DMS114 treated with DMSO at 0.1 percent for 48 hours (cell line): ENCODE data around the gene NRXN2.
"Not testable (repeated sequence)": the region's sequence is repeated elsewhere in the genome, so short reads cannot be mapped to it uniquely, and the experiment has no call there.

Experiments
- DNase-seq: peaks from one replicate; lab custom pipeline; 2025; ENCODE audit not compliant: unreplicated experiment; lab: John Stamatoyannopoulos, UW

Gene NRXN2

DNA sequence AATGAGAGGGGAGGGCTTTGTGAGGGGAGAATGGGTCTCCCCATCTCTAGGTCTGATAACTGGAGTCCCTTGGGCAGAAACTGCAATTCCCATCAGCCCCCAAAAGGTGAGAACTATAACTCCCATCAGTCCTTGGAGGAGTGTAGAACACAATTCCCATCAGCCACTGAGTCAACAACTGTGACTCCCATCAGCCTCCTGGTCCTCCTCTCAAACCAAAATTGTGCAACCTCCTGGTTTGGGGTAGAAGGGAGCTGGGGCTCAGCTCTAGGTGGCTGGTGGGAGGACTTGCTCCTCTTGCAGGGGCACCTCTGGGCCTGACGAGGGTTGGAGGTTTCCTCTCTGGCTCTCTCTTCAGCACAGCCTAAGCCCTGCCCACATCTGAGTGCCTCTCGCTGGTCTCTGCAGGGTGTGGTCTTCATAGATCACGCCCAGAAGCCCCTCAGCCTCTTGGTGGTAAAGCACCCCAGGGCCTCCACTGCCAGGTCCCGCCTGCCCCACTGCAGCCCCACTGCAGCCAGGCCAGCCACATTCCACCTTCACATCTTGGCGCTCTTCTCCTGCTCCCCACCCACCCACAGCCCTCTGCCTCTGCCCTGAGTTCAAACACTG, 113.5 kb downstream of the NRXN2 start:
- DNase-seq, result no peak

DNA sequence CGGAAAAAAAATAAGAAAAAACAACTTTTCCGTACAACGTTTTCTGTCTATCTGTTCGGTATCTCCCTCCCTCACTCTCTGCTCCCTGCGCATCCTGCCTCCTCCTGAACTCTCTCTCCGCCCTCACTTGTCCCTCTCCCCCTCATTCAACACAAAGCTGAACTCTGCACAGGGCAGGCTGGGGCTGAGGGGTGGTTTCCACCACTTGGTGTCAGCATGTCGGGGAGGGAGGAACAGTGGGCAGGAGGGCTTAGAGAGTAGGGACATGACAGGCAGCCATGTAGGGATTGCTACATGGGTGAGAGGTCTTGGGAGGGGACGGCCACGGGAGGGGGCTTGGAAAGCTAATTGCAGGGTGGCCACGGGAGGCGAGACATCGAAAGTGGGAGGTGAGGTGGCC, 114.4 kb downstream of the NRXN2 start:
- DNase-seq, result no peak

DNA sequence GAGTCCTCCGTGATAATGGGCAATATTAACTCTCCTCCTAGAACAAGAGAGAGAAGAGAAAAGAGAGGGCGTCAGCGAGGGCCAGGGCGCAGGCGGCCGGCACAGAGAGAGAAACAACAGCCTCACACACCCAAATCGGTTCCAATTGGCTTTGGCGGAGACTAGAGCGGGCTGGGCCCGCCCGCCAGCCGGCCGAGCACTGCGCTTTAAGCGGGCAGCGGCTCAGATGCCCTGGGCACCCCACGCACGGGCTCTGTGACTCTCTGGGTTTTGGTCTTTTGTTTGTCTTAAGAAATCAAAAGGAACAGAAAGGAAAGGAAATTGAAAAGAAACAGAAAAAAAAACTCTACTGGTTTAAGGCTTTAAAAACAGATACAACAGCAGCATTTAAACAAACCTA, 115.0 kb downstream of the NRXN2 start:
- no peak for DNase-seq

DNA sequence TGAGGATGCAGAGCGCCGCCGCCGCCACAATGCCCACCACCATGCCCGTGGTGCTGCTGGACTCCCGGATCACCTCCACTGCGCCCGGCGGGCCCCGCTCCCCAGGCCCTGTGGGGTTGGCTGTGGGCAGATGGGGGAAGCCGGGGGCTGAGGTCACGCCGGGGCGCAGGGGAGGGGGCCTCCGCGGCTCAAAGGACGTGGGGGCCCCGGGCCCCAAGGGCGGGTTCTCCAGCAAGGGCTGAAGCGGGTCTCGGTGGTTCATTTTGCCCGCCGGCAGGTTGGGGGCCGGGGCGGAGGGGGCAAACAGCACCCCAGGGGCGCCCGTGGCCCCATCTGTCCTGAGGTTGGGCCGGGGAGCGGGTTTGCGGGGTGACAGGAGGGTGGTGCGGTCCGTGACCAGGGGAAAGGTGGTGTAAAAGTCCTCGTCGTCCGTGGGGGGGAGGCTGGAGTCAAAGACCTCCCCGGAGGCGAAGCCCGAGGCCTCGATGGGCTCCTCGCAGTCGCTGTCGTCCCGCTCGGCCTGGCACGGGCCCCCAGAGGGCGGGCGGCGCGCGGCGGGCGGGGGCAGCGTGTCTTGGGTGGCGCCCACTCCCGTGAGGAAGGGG, 115.5 kb downstream of the NRXN2 start:
- no peak for DNase-seq

GRCh38 chr11:64606796-64607380, 116.1 kb downstream of the NRXN2 start:
- DNase-seq, result no peak

GRCh38 chr11:64605656-64606585, 117.1 kb downstream of the NRXN2 start:
- DNase-seq, result no peak

- no peak for DNase-seq
Observed at GRCh38 chr11:64605244-64605560, 117.8 kb downstream of the NRXN2 start.

GRCh38 chr11:64604458-64605243, 118.3 kb downstream of the NRXN2 start:
- no peak for DNase-seq

DNA sequence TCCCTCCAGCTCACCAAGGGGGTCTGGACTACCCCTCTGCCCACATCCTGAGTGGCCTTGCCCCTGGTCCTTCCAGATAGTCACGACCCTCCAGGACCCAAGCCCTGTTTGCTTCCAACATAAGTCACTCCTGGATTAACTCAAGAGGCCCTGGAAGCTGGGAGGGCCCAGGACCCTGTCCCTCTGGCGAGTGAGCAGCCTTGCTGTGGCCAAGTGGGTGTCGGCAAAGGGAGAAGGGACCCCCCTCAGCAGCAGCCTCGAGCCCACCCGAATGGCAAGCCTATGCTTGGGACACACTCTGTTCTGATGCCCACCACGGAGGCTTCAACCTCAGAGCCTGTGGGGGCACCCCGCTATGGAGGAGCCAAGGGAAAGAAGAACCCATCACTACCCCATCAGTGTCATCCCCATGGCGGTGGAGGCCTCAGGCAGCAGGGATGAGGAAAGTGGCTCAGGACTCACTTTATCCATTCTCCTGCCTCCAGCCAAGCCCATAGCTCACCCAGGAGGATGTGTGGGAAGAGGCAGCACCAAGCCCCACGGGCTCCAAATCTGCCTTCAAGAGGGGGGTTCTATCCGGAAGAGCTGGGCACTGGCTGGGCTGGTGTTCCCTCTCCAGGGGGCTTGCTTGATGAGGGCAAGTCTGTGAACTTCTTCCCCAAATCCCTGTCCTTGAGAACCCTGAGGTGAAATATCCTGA, 119.4 kb downstream of the NRXN2 start:
- DNase-seq, result no peak

DNA sequence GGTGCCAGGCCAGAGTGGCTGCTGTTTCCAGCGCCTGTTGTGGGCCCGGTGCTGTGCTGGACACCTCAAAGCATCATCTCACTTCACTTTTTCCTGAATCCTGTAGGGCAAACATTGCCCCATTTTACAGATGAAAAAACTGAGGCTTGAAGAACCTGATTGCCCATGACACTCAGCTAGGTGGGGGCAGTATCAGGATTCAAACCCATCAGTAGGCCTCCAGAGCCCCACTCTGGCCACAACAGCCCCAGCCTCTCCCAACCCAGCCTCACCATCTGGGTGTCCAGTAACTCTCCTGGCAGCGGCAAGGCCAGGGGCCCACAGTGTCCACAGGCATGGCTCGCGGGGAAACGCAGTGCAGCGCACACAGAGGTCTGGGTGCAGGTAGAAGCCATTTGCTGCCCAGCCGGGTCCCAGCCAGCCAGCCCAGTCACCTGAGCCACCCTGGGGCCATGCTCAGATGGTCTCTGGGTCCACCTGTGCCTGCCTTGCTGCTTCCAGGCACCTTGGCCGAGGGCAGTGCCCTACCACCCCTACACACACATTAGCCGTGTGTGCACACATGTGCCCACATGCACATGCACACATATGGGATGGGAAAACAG, 120.4 kb downstream of the NRXN2 start:
- no peak for DNase-seq

DNA sequence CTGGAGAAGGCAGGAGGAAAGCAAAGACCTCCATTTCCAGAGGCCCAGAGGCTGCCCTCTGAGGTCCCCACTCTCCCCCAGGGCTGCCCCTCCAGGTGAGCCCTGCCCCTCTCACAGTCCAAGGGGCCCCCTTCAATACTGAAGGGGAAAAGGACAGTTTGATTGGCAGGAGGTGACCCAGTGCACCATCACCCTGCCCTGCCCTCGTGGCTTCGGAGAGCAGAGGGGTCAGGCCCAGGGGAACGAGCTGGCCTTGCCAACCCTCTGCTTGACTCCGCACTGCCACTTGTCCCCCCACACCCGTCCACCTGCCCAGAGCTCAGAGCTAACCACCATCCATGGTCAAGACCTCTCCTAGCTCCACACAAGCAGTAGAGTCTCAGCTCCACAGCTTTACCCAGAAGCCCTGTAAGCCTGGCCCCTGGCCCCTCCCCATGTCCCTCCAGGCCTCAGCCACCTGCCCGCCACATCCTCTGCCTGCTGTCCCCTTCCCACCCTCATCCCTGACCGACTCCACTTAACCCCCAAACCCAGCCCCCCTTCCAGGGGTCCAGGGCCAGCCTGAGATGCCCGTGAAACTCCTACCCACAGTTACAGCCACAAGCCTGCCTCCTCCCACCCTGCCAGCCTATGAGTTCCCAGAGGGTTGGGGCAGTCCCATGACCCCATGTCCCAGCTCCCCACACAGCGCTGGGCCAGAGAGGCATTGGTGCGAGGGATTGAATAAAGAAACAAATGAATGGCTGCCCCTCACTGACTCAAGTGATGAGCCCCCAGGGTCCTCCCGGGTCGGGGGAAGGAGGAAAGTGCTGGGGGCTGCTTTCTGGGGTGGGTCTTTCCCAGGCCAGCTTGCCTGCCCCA, 121.2 kb downstream of the NRXN2 start:
- DNase-seq, result no peak

DNA sequence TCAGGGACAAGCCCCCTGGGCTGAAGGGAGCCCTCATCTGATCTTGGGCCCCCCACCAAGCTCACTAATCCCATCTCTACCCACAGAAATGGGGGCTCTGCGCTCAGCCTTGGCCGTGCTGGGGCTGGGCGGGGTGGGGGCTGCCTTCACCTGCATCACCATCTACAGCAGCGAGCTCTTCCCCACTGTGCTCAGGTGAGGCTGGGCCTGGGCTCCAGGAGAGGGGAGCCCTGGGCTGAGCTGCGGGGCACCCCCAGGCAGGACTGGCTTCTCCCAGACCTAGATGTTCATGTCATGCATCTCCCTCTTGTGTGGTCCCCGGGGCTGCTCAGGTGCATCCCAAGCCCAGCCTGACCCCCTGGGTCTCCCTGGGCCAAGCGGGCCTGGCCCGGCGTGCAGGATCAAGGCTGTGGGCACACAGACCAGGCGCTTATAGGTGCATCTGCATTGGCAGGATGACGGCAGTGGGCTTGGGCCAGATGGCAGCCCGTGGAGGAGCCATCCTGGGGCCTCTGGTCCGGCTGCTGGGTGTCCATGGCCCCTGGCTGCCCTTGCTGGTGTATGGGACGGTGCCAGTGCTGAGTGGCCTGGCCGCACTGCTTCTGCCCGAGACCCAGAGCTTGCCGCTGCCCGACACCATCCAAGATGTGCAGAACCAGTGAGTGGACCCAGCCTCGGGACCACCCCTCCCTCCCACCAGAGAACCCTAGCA, 122.6 kb downstream of the NRXN2 start:
- no peak for DNase-seq

DNA sequence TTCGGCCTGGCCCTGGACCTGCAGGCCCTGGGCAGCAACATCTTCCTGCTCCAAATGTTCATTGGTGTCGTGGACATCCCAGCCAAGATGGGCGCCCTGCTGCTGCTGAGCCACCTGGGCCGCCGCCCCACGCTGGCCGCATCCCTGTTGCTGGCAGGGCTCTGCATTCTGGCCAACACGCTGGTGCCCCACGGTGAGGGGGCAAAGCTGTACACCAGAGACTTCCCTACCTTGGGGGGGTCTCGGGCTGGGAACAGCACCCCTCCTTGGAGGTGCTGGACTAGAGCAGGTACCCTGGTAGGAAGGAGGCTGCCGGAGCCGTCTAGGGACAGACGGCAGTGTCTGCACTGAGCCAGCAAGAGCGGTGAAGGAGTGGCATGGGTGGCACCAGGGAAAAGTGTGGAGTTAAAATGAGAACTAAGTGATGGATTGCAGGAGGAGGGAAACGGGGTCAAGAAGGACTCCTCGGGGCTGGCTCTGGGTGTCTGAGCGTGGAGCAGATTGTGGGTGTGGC, 123.2 kb downstream of the NRXN2 start:
- no peak for DNase-seq

- DNase-seq, result no peak
Observed at GRCh38 chr11:64598797-64599697, 124.0 kb downstream of the NRXN2 start.

GRCh38 chr11:64598106-64598796, 124.7 kb downstream of the NRXN2 start:
- no peak for DNase-seq

DNA sequence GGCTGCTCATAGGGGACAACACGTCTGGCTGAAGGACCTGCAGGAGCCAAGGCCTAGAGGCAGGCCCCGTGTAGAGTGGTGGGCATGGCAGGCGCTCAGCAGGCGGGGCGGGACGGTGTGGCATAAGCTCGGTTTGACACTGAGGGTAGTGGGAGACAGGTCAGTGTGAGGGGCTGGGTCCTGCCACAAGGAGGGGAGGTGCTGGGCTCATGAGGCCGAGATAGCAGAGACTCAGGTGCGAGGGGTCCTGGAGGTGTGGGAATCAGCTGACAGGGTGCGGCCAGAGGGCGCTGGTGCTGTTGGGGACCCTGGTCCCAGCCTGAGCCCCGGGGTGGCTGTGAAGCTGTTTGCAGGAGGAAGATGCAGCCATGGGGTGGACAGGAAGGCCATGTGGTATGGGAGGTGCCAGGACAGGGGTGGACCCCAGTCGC, 125.3 kb downstream of the NRXN2 start:
- no peak for DNase-seq

- DNase-seq, result not testable (repeated sequence)
Observed at GRCh38 chr11:64595922-64596321, 127.1 kb downstream of the NRXN2 start.
